C4-2B (cell line): Measurements from ENCODE around the gene ZFP57.
A peak's percentile ranks its signal among the peaks of the same experiment; 100 is the strongest.

Source experiments
- H3K27ac ChIP-seq: fragments of 450-650 bp; 2 replicates; pipeline ENCODE4 v1.5.1; 2017
- CTCF ChIP-seq: fragments of 450-650 bp; conservative IDR thresholded peaks from 2 replicates; pipeline ENCODE4 v1.5.1; 2017; ENCODE audit warnings: mild to moderate bottlenecking
- ZFX ChIP-seq: fragments of 450-650 bp; IDR thresholded peaks from 2 replicates; pipeline ENCODE4 v1.6.1; 2017

ZFP57 gene

GRCh38 chr6:29709188-29709587 is 28.2 kb upstream of the ZFP57 start:
- TF ChIP-seq CTCF = no peak
- no peak for TF ChIP-seq ZFX
- no peak overlapping the region for H3K27ac ChIP-seq

DNA sequence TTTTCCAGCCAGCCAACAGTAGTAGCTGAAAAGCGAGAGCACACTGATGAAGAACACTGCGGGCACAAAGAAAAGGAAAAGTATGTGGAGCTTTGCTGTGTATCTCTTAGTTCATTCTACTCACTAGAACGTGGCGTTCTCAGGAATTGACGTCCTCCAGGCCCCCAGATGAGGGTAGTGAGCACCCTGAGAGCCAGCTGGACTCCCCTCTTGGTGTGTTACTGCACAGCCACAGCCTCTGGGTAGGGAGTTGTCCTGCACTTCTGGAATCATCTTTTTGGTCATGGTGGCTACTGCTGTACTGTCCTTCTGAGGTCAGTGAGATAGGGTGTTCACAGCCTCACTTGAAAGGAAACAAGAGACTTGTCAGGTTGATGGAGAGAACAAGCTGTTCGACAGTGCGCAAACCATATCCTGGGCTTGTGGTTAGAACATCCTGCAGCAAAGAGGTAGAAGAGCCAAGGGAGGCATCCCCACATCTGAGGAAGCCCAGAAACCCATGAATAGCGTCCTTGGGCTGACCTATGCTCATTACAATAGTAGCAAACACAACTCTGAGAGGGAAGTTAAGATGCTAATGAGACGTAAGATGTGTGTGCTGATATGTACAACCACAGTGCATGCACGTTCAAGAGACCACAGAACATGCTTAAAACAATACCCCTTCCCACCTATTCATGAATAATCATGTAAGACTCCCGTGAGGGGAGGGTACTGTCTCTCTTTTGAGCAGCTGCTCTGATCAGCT is 27.7 kb upstream of the ZFP57 start:
- H3K27ac ChIP-seq = no peak overlapping the region
- TF ChIP-seq ZFX (no peak), CTCF (no peak)

- H3K27ac ChIP-seq = no peak overlapping the region
- TF ChIP-seq ZFX = no peak
- TF ChIP-seq CTCF = peak; percentile 76
Measured at GRCh38 chr6:29705389-29706231, 24.7 kb upstream of the ZFP57 start.

GRCh38 chr6:29702519-29703103 is 21.7 kb upstream of the ZFP57 start:
- H3K27ac ChIP-seq = no peak overlapping the region
- TF ChIP-seq CTCF (peak; percentile 81), ZFX (no peak)

DNA sequence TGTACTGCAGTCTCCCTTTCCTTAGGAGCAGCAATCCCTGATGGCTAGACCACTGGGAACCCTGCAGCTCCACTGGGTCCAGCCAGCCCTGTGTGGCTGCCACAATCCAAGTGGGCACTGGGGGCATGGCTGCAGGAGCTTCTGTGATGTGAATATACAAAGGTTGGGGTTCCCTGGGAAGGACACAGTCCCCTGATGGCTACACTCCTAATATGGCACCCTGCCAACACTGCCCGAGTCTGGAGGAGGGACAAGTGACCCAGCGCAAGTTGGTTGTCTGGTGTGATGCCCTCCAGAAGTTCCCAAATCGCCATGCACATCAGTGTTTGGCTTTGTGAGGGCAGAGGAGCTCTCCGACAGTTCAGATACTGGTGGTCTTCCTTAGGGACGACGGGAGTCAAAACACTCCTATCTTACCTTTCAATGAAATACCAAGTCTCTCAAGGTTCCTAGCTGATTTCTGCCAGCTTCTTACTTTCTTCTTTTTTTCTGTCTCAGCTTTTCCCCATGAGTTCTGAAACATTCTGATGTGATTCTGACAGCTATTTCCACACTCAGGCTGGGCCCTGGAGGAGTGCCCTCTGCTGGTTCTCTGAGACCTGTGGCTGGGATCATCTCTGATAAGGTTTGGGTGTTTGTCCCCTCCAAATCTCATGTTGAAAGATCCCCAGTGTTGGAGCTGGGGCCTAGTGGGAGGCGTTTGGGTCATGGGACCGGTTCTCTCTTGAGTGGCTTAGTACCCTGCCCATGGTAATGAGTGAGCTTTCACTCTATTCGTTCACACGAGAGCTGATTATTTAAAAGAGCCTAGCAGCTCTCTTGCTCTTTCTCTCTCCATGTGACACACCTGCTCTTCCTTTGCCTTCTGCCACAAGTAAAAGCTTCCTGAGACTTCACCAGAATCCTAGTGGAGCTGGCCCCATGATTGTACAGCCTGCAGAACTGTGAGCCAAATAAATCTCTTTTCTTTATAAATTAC is 15.5 kb upstream of the ZFP57 start:
- H3K27ac ChIP-seq = no peak overlapping the region
- TF ChIP-seq CTCF = peak; percentile 77
- no peak for TF ChIP-seq ZFX

DNA sequence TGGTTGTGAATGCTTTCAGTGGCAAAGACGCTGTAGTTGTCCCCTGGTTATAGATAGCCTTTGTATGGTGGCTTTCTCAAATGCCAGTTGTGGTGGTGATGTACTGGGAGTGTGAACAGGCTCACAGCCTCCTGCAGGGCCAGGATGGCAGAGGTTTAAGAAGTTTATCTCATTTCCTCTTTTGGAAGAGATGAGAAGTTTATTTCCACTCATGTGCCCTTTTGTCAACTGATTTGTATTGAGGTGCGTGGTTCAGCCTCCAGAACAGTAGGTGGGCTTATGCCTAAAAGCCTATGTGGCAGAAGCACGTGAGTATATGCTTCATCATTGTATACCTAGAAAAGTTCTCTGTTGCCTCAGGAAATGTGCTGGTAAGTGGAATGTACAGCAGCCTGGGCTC is 13.7 kb upstream of the ZFP57 start:
- TF ChIP-seq ZFX = no peak
- TF ChIP-seq CTCF = no peak
- no peak overlapping the region for H3K27ac ChIP-seq
